Erythroblast (primary cell): ENCODE measurements around the gene PIGS.

Experiments
- GATA1 ChIP-seq: IDR thresholded peaks from 2 replicates; pipeline ENCODE4 v1.6.1; 2011; ENCODE audit warnings: low read depth, mild to moderate bottlenecking, control low read depth, low read length, moderate library complexity
- POLR2A ChIP-seq: IDR thresholded peaks from 2 replicates; pipeline ENCODE4 v1.6.1; 2011; ENCODE audit warnings: mild to moderate bottlenecking, low read length

- TF ChIP-seq POLR2A (no peak), GATA1 (no peak)
Observed at GRCh38 chr17:28578246-28579195, 7.2 kb upstream of the PIGS start.
